Upper lobe of left lung (tissue), 4 donors: ENCODE data around the gene ACSS2.

Experiments
- EP300 ChIP-seq, 4 donors: sonication (generic); formaldehyde crosslinking; IDR thresholded peaks; one replicate each; pipeline ENCODE4 v1.5.1; 2017; ENCODE audit warnings: antibody characterized with exemption in 4 of 4, control low read depth in 2 of 4
- POLR2A ChIP-seq, 4 donors: fragments of 450-650 bp; IDR thresholded peaks; one replicate each; pipeline ENCODE4 v1.5.1; 2016 to 2017; ENCODE audit warnings: antibody characterized with exemption in 4 of 4, mild to moderate bottlenecking in 2 of 4
- TF ChIP-seq, protein P1 (sequence below), 6 experiments: fragments of 450-650 bp in 4 of 6; fragments of 200-600 bp in 2 of 6; sonication (generic) in 2 of 6; IDR thresholded peaks; one replicate each; pipeline ENCODE4 v1.5.1; 2016 to 2019; ENCODE audit warnings: antibody characterized with exemption in 6 of 6

DNA sequence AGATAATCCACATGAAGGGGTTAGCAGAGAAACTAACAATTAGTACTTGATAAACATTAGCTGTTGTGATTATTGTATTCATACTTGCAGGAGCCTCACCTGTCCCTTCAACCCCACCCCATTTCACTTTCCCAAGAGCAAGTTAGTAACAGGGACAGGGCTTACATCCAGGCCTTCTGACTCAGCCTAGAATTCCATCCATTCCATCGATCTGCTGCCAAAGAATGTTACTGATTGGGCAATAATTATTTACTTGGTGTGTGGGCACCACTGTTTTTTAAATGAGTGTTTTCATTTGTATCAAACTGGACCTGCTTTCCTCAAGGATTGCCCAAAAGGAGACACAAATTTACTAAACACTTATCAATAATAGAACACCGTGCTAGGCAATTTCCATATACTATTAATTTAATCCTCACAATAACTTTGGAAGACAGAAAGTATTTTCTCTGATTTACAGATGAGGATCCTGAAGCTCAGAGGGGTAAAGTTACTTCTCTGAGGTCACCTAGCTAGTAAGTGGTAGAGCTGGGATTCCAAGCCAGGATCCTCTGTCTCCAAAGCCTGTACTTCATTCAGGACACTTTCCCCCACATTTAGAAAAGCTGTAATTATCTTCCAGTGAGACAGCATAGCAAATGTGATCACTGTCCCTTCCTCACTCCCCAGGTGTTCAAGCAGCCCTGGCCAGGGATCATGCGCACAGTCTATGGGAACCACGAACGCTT lies 46.4 kb downstream of the ACSS2 start:
- TF ChIP-seq, protein P1, sequence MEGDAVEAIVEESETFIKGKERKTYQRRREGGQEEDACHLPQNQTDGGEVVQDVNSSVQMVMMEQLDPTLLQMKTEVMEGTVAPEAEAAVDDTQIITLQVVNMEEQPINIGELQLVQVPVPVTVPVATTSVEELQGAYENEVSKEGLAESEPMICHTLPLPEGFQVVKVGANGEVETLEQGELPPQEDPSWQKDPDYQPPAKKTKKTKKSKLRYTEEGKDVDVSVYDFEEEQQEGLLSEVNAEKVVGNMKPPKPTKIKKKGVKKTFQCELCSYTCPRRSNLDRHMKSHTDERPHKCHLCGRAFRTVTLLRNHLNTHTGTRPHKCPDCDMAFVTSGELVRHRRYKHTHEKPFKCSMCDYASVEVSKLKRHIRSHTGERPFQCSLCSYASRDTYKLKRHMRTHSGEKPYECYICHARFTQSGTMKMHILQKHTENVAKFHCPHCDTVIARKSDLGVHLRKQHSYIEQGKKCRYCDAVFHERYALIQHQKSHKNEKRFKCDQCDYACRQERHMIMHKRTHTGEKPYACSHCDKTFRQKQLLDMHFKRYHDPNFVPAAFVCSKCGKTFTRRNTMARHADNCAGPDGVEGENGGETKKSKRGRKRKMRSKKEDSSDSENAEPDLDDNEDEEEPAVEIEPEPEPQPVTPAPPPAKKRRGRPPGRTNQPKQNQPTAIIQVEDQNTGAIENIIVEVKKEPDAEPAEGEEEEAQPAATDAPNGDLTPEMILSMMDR (IDR thresholded peaks at IDR 0.05), result no peak
- TF ChIP-seq EP300 (IDR thresholded peaks at IDR 0.05), result peak in 1 of 4 donors; percentile 43
- TF ChIP-seq POLR2A (IDR thresholded peaks at IDR 0.05), result no peak
